ENCODE data around the gene KLB. TPM values are rescaled to one million over a fixed set of nuclear protein-coding genes. Genes with fewer than 3 reads are reported as not detected.

Gene KLB
- total and polyA plus RNA-seq, 2 of the 4 experiments (the other 2 are of a cell fraction), result not detected

DNA sequence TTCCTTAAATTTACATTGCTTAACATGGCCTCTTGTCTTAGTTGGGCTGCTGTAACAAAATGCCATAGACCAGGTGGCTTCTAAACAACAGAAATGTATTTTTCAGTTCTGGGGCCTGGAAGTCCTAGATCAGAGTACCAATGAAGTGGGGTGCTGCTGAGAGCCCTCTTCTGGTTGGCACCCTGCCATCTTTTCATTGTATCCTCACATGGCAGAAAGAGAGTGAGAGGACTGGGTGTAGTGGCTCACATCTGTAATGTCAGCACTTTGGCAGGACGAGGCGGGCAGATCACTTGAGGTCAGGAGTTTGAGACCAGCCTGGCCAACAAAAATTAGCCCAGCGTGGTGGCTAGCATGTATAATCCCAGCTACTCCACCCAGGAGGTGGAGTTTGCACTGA, 12.0 kb upstream of the KLB start:
- Histone ChIP-seq H3K79me1 (ENCODE audit: low read depth in 1 of 2, low read length in 2 of 2) (no peaks in the 10 kb centered on the region), H3K27me3 (ENCODE audit: control insufficient read depth, insufficient read depth, low read length) (peaks cover 9% of the 10 kb centered on the region), H3K27ac (ENCODE audit: insufficient read depth, low read length) (no peak overlapping the region), H3K4me1 (ENCODE audit: control insufficient read depth, insufficient read depth, low read length) (no peaks in the 10 kb centered on the region), H4K8ac (ENCODE audit: low read depth in 2 of 2, low read length in 2 of 2) (no peak overlapping the region), H2BK120ac (ENCODE audit: low read depth, low read length) (no peak overlapping the region), H2BK5ac (ENCODE audit: low read depth, low read length, poor library complexity, severe bottlenecking) (no peak overlapping the region), H3K56ac (ENCODE audit: extremely low read depth, insufficient read depth, low read length) (no peak overlapping the region), H2BK20ac (ENCODE audit: low read depth, low read length) (no peak overlapping the region), H2BK15ac (ENCODE audit: low read depth, low read length) (no peak overlapping the region), H2AFZ (replicated peaks; ENCODE audit: low read length, poor library complexity) (no peak overlapping the region), H4K91ac (ENCODE audit: insufficient read depth, low read depth, low read length) (no peak overlapping the region), H3K14ac (replicated peaks; ENCODE audit: low read depth, low read length) (no peak overlapping the region), H3K9me3 (ENCODE audit: control insufficient read depth, insufficient read depth, low read length) (no peaks in the 10 kb centered on the region), H3K9ac (ENCODE audit: low read depth, low read length) (no peak overlapping the region), H3K4me2 (ENCODE audit: low read depth, low read length) (no peak overlapping the region), H4K5ac (ENCODE audit: low read depth, low read length) (no peak overlapping the region), H3K23ac (ENCODE audit: low read depth, low read length) (no peak overlapping the region), H3K18ac (ENCODE audit: low read depth, low read length) (no peak overlapping the region), H4K20me1 (ENCODE audit: insufficient read depth, low read length) (no peaks in the 10 kb centered on the region), H3K9me1 (ENCODE audit: insufficient read depth, low read length) (no peaks in the 10 kb centered on the region), H2AK5ac (ENCODE audit: low read depth, low read length) (no peak overlapping the region), H2AK9ac (replicated peaks; ENCODE audit: low read depth, low read length, poor library complexity) (no peak overlapping the region), H3K4ac (ENCODE audit: low read depth, low read length) (no peak overlapping the region), H3K4me3 (ENCODE audit: insufficient read depth, low read depth, low read length) (no peak overlapping the region), H3K36me3 (ENCODE audit: control insufficient read depth, insufficient read depth, low read length) (no peaks in the 10 kb centered on the region)
- TF ChIP-seq MAZ (IDR thresholded peaks at IDR 0.05; ENCODE audit: borderline replicate concordance, low read depth, low read length) (no peak), RCOR1 (IDR thresholded peaks at IDR 0.05; ENCODE audit: insufficient replicate concordance, low read length) (no peak), RFX5 (IDR thresholded peaks at IDR 0.05; ENCODE audit: low read depth, low read length) (no peak), POLR2A (IDR thresholded peaks at IDR 0.05; ENCODE audit: low read depth, low read length) (no peak), CHD1 (IDR thresholded peaks at IDR 0.05; ENCODE audit: low read depth, low read length) (no peak), FOS (IDR thresholded peaks at IDR 0.05; ENCODE audit: low read depth, low read length) (no peak), RAD21 (IDR thresholded peaks at IDR 0.05; ENCODE audit: low read length) (no peak), MAFK (IDR thresholded peaks at IDR 0.05; ENCODE audit: low read depth, low read length) (no peak), SMC3 (IDR thresholded peaks at IDR 0.05; ENCODE audit: low read depth, low read length) (no peak), CEBPB (IDR thresholded peaks at IDR 0.05; ENCODE audit: low read depth, low read length) (no peak), BHLHE40 (IDR thresholded peaks at IDR 0.05; ENCODE audit: low read depth, low read length) (no peak), NFE2L2 (IDR thresholded peaks at IDR 0.05; ENCODE audit: low read depth, low read length) (no peak), MXI1 (IDR thresholded peaks at IDR 0.05; ENCODE audit: borderline replicate concordance, low read depth, low read length) (no peak)
- TF ChIP-seq, protein P1, sequence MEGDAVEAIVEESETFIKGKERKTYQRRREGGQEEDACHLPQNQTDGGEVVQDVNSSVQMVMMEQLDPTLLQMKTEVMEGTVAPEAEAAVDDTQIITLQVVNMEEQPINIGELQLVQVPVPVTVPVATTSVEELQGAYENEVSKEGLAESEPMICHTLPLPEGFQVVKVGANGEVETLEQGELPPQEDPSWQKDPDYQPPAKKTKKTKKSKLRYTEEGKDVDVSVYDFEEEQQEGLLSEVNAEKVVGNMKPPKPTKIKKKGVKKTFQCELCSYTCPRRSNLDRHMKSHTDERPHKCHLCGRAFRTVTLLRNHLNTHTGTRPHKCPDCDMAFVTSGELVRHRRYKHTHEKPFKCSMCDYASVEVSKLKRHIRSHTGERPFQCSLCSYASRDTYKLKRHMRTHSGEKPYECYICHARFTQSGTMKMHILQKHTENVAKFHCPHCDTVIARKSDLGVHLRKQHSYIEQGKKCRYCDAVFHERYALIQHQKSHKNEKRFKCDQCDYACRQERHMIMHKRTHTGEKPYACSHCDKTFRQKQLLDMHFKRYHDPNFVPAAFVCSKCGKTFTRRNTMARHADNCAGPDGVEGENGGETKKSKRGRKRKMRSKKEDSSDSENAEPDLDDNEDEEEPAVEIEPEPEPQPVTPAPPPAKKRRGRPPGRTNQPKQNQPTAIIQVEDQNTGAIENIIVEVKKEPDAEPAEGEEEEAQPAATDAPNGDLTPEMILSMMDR (conservative IDR thresholded peaks at IDR 0.05; ENCODE audit: low read depth, low read length), result no peak
- TF ChIP-seq, protein P2, sequence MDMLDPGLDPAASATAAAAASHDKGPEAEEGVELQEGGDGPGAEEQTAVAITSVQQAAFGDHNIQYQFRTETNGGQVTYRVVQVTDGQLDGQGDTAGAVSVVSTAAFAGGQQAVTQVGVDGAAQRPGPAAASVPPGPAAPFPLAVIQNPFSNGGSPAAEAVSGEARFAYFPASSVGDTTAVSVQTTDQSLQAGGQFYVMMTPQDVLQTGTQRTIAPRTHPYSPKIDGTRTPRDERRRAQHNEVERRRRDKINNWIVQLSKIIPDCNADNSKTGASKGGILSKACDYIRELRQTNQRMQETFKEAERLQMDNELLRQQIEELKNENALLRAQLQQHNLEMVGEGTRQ (IDR thresholded peaks at IDR 0.05; ENCODE audit: low read depth, low read length), result no peak
- TF ChIP-seq, protein P3, sequence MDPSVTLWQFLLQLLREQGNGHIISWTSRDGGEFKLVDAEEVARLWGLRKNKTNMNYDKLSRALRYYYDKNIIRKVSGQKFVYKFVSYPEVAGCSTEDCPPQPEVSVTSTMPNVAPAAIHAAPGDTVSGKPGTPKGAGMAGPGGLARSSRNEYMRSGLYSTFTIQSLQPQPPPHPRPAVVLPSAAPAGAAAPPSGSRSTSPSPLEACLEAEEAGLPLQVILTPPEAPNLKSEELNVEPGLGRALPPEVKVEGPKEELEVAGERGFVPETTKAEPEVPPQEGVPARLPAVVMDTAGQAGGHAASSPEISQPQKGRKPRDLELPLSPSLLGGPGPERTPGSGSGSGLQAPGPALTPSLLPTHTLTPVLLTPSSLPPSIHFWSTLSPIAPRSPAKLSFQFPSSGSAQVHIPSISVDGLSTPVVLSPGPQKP (IDR thresholded peaks at IDR 0.05; ENCODE audit: borderline replicate concordance, low read depth, low read length), result no peak
- in situ Hi-C loops (cut with MboI; ENCODE audit: low sequenced_read_pairs), result no loop called here
- dilution Hi-C loops (cut with HindIII; ENCODE audit: low sequenced_read_pairs, unreplicated experiment), result no loop called here
- CTCF ChIA-PET, result interaction anchor here (0.6 kb wide), 1 partner anchor 33 kb away, joined by 4 read pairs; no protein-coding TSS in a partner anchor
- no TSS peak for BruUV-seq (replicated peaks)
- WGBS, 2 experiments (ENCODE audit: extremely low coverage in 2 of 2, insufficient read length in 1 of 2), result 33% methylated on average over 2 of the region's 3 CpGs; no CpG with 5 or more reads in 1 of the 2 experiments
- POLR2A ChIA-PET (ENCODE audit: unreplicated experiment), result no interaction called here
- intact Hi-C loops (cut with micrococcal nuclease), result no loop called here
- ATAC-seq (ENCODE audit: low read depth) (no peak), DNase-seq (no peak)
